ENCODE results near the gene BAIAP2L1. TPM values are rescaled to one million over a fixed set of nuclear protein-coding genes. Genes with fewer than 3 reads are reported as not detected.
"Not testable (repeated sequence)": the region's sequence is repeated elsewhere in the genome, so short reads cannot be mapped to it uniquely, and the experiment has no call there.

Gene BAIAP2L1
- total RNA-seq, 1 donor from 2014 or later = 21.6 TPM

DNA sequence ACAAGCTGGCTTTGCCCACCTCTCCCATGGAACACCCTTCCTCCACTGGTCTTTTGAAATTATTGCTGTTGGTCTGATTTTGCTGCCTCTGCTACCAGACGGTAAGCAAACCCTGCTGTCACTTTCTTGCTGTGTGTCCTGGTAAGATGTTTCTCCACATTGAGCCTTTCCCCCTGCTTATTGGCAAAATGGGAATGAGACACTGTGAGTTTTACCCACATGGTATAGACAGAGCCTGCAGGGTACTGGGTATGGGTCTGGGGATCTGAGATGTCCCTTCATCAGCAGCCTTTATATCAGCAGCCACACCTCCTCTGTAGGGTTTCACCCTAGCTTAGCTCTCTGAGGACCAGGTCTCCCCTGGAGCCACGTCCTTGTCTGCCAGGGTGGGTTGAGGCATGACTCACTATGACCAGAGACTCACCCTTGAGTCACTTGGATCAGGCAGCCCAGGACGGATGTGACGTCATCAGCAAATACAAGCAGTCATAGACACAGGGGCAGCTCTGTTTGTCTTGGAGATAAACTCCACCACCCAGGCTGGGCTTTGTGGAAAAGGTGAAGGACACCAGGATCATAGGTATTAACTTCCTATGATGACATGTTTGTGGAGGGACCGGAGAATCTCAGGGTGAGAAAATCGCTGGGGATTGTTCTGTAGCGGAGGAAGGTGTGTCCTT lies 17.9 kb upstream of the BAIAP2L1 start:
- FAIRE-seq = peak; percentile 88
- Histone ChIP-seq H3K36me3 (ENCODE audit: insufficient read depth, low read length) (no peaks in the 10 kb centered on the region), H3K4me3 (ENCODE audit: insufficient read depth, low read depth, low read length) (peak overlapping the region; percentile 16), H3K79me2 (ENCODE audit: insufficient read depth, low read length) (no peaks in the 10 kb centered on the region), H2AFZ (ENCODE audit: low read depth, low read length) (peak overlapping the region; percentile 57), H3K9me3 (ENCODE audit: insufficient read depth, low read depth, low read length) (no peaks in the 10 kb centered on the region), H3K4me2 (ENCODE audit: low read length) (peak overlapping the region; percentile 82), H3K9ac (ENCODE audit: low read length) (peak overlapping the region; percentile 80), H3K4me1 (ENCODE audit: insufficient read depth, low read length) (peaks cover 17% of the 10 kb centered on the region), H3K27ac (ENCODE audit: low read depth, low read length) (peak overlapping the region; percentile 98), H3K27me3 (ENCODE audit: insufficient read depth, low read length) (no peaks in the 10 kb centered on the region), H4K20me1 (ENCODE audit: insufficient read depth, low read length) (no peaks in the 10 kb centered on the region)
- H3K36me3 Mint-ChIP-seq (ENCODE audit: low read depth, unreplicated experiment) = no peaks in the 10 kb centered on the region
- H3K27ac Mint-ChIP-seq (ENCODE audit: unreplicated experiment) = peak overlapping the region; percentile 95
- peaks cover 9% of the 10 kb centered on the region for H3K4me1 Mint-ChIP-seq (ENCODE audit: low read depth, unreplicated experiment)
- H3K9me3 Mint-ChIP-seq (ENCODE audit: unreplicated experiment) = peaks cover 2% of the 10 kb centered on the region
- no peaks in the 10 kb centered on the region for H3K27me3 Mint-ChIP-seq (ENCODE audit: low read depth, unreplicated experiment)
- TF ChIP-seq, protein P1, sequence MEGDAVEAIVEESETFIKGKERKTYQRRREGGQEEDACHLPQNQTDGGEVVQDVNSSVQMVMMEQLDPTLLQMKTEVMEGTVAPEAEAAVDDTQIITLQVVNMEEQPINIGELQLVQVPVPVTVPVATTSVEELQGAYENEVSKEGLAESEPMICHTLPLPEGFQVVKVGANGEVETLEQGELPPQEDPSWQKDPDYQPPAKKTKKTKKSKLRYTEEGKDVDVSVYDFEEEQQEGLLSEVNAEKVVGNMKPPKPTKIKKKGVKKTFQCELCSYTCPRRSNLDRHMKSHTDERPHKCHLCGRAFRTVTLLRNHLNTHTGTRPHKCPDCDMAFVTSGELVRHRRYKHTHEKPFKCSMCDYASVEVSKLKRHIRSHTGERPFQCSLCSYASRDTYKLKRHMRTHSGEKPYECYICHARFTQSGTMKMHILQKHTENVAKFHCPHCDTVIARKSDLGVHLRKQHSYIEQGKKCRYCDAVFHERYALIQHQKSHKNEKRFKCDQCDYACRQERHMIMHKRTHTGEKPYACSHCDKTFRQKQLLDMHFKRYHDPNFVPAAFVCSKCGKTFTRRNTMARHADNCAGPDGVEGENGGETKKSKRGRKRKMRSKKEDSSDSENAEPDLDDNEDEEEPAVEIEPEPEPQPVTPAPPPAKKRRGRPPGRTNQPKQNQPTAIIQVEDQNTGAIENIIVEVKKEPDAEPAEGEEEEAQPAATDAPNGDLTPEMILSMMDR (IDR thresholded peaks at IDR 0.05; ENCODE audit: insufficient read depth, low read depth, low read length) = no peak
- no peak for TF ChIP-seq EZH2 (IDR thresholded peaks at IDR 0.05; ENCODE audit: insufficient read depth, low read length)
- peak overlapping the region; percentile 41 for H3K4me3 Mint-ChIP-seq (ENCODE audit: unreplicated experiment)
- DNase-seq (ENCODE audit: low read depth) = peak; percentile 99

DNA sequence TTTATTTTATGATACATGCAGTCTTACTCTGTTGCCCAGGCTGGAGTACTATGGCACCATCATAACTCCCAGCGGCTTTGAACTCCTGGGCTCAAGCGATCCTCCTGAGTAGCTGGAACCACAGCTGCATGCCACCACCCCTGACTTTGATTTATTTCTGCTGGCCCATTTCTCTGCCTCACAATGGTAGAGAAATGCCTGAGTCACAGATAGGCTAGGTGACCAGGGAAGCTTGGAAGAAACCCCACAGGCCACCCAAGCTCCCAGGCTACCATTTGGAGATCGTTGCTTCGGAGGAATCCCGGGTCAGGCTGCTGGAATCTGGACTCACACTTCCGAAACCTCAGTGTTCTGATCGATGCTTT lies 17.4 kb upstream of the BAIAP2L1 start:
- H3K27ac ChIP-seq (ENCODE audit: low read depth, low read length) = peak overlapping the region; percentile 98
- H3K4me2 ChIP-seq (ENCODE audit: low read length) = peak overlapping the region; percentile 82
- H2AFZ ChIP-seq (ENCODE audit: low read depth, low read length) = peak overlapping the region; percentile 57
- Mint-ChIP-seq H3K27me3 (ENCODE audit: low read depth, unreplicated experiment) (no peaks in the 10 kb centered on the region), H3K4me3 (ENCODE audit: unreplicated experiment) (no peak overlapping the region), H3K27ac (ENCODE audit: unreplicated experiment) (peak overlapping the region; percentile 95), H3K4me1 (ENCODE audit: low read depth, unreplicated experiment) (peaks cover 9% of the 10 kb centered on the region), H3K36me3 (ENCODE audit: low read depth, unreplicated experiment) (no peaks in the 10 kb centered on the region), H3K9me3 (ENCODE audit: unreplicated experiment) (no peaks in the 10 kb centered on the region)
- H3K9ac ChIP-seq (ENCODE audit: low read length) = peak overlapping the region; percentile 80
- FAIRE-seq (no peak), DNase-seq (ENCODE audit: low read depth) (peak; percentile 79)
- H3K79me2 ChIP-seq (ENCODE audit: insufficient read depth, low read length) = no peaks in the 10 kb centered on the region
- TF ChIP-seq, protein P1 (IDR thresholded peaks at IDR 0.05; ENCODE audit: insufficient read depth, low read depth, low read length) = no peak
- TF ChIP-seq EZH2 (IDR thresholded peaks at IDR 0.05; ENCODE audit: insufficient read depth, low read length) = no peak
- H4K20me1 ChIP-seq (ENCODE audit: insufficient read depth, low read length) = no peaks in the 10 kb centered on the region
- no peaks in the 10 kb centered on the region for H3K36me3 ChIP-seq (ENCODE audit: insufficient read depth, low read length)
- peaks cover 17% of the 10 kb centered on the region for H3K4me1 ChIP-seq (ENCODE audit: insufficient read depth, low read length)
- no peaks in the 10 kb centered on the region for H3K27me3 ChIP-seq (ENCODE audit: insufficient read depth, low read length)
- no peaks in the 10 kb centered on the region for H3K9me3 ChIP-seq (ENCODE audit: insufficient read depth, low read depth, low read length)
- peak overlapping the region; percentile 16 for H3K4me3 ChIP-seq (ENCODE audit: insufficient read depth, low read depth, low read length)

DNA sequence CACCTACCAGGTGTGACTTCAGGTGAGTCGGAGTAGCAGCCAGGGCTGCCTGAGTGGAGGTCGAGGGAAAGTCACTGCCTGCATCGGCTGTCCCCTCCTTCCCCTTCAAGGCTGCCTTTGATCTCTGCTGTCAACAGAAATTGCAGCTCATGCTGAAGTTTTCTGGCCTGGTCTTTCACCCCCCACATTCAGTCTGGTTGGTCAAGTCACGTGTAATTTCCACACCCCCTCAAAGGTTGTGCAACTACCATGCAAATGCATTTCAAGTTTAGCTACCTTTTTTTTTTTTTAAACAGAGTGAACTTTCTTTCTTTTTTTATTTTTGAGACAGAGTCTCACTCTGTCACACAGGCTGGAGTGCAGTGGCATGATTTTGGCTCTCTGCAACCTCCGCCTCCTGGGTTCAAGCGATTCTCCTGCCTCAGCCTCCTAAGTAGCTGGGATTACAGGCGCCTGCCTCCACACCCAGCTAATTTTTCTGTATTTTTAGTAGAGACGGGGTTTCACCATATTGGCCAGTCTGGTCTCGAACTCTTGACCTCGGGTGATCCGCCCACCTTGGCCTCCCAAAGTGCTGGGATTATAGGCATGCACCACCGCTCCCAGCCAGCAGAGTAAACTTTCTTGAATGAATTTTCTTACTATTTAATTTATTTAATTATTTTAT lies 16.8 kb upstream of the BAIAP2L1 start:
- not testable (repeated sequence) for H3K27ac Mint-ChIP-seq (ENCODE audit: unreplicated experiment)

More for the DNA sequence above, 16.8 kb upstream of the BAIAP2L1 start:
- not testable (repeated sequence) for H3K36me3 Mint-ChIP-seq (ENCODE audit: low read depth, unreplicated experiment); H3K27me3 Mint-ChIP-seq (ENCODE audit: low read depth, unreplicated experiment); H3K4me3 ChIP-seq (ENCODE audit: insufficient read depth, low read depth, low read length); H4K20me1 ChIP-seq (ENCODE audit: insufficient read depth, low read length); H3K4me2 ChIP-seq (ENCODE audit: low read length); H3K27ac ChIP-seq (ENCODE audit: low read depth, low read length); H3K27me3 ChIP-seq (ENCODE audit: insufficient read depth, low read length); H3K9ac ChIP-seq (ENCODE audit: low read length); FAIRE-seq; H3K79me2 ChIP-seq (ENCODE audit: insufficient read depth, low read length); H3K36me3 ChIP-seq (ENCODE audit: insufficient read depth, low read length); H3K4me3 Mint-ChIP-seq (ENCODE audit: unreplicated experiment); H2AFZ ChIP-seq (ENCODE audit: low read depth, low read length); H3K9me3 ChIP-seq (ENCODE audit: insufficient read depth, low read depth, low read length); H3K4me1 Mint-ChIP-seq (ENCODE audit: low read depth, unreplicated experiment); H3K9me3 Mint-ChIP-seq (ENCODE audit: unreplicated experiment)
- DNase-seq (ENCODE audit: low read depth) = peak; percentile 39
- peaks cover 17% of the 10 kb centered on the region for H3K4me1 ChIP-seq (ENCODE audit: insufficient read depth, low read length)
